ENCODE results near the gene CBX7. TPM values are rescaled to one million over a fixed set of nuclear protein-coding genes. Genes with fewer than 3 reads are reported as not detected.
A peak's percentile ranks its signal among the peaks of the same experiment; 100 is the strongest.

Gene CBX7
- total and polyA plus RNA-seq, 2 of the 8 experiments (the other 6 are each of a cell fraction or from before 2014, with no cell fraction given): 6.9 to 8.7 TPM

DNA sequence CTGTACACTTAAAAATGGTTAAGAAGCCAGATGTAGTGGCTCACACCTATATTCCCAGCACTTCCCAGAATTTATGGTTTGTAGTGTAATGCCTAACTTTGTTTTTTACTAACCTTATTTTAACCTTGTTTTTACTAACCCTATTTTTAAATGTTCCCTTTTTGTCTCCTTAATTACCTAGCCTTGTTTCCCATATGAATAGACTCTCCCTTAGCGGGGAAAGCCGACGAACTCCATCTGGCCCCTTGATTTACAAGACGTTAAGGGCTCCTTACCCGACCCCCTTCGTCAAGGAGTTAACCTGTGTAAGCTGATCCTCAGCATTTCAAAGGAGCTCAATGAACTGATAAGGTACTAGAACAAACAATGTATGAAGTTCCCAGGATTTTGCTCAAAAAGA is 38.4 kb downstream of the CBX7 start:
- Histone ChIP-seq H4K5ac (ENCODE audit: insufficient read length, low read depth, low read length) (no peak overlapping the region), H2BK12ac (ENCODE audit: low read depth, low read length) (no peak overlapping the region), H3K9ac (replicated peaks in 1 of 4; ENCODE audit: extremely low read depth in 1 of 4, low read depth in 3 of 4, low read length in 3 of 4) (no peak overlapping the region), H3K27me3 (replicated peaks in 1 of 4; ENCODE audit: control insufficient read depth in 3 of 4, extremely low read depth in 1 of 4, insufficient read depth in 3 of 4, low read length in 3 of 4) (no peaks in the 10 kb centered on the region; a peak in 1 of 7 replicates), H3K18ac (ENCODE audit: extremely low read depth, low read length) (no peak overlapping the region), H3K27ac (ENCODE audit: low read depth, low read length) (no peak overlapping the region), H4K91ac (replicated peaks; ENCODE audit: insufficient read length, low read length) (no peak overlapping the region), H3K4ac (replicated peaks; ENCODE audit: insufficient read length, low read depth, low read length) (no peak overlapping the region), H3K79me1 (ENCODE audit: low read depth, low read length) (no peaks in the 10 kb centered on the region), H3K4me1 (replicated peaks in 1 of 4; ENCODE audit: control insufficient read depth in 3 of 4, insufficient read depth in 4 of 4, low read length in 3 of 4) (peaks cover 4 to 19% (median 9%) of the 10 kb centered on the region in 4 experiments; a peak in 4 of 7 replicates), H3K4me3 (ENCODE audit: extremely low read depth in 1 of 4, insufficient read depth in 2 of 4, low read depth in 3 of 4, low read length in 4 of 4) (peak overlapping the region in 1 of 4 experiments; percentile 40; a peak in 1 of 8 replicates), H4K8ac (ENCODE audit: extremely low read depth, insufficient read depth, low read length) (no peak overlapping the region), H3K23ac (ENCODE audit: insufficient read length) (no peak overlapping the region), H3K79me2 (ENCODE audit: control insufficient read depth in 1 of 2, insufficient read depth in 2 of 2, low read length in 2 of 2) (no peaks in the 10 kb centered on the region), H2BK20ac (ENCODE audit: low read length) (no peak overlapping the region), H2AFZ (ENCODE audit: low read length) (no peak overlapping the region), H3K4me2 (ENCODE audit: insufficient read depth in 1 of 2, low read depth in 2 of 2, low read length in 2 of 2) (peak overlapping the region; percentile 29 to 36), H3K14ac (ENCODE audit: insufficient read length) (no peak overlapping the region), H2BK15ac (ENCODE audit: low read length) (no peak overlapping the region), H3K36me3 (ENCODE audit: control insufficient read depth in 2 of 4, insufficient read depth in 4 of 4, low read length in 3 of 4) (no peaks in the 10 kb centered on the region), H4K20me1 (replicated peaks in 1 of 2; ENCODE audit: control insufficient read depth in 1 of 2, insufficient read depth in 2 of 2, low read length in 2 of 2) (no peaks in the 10 kb centered on the region), H2AK5ac (ENCODE audit: low read depth, low read length) (peak overlapping the region; percentile 14; the same call in 1 of the 2 replicates), H2BK5ac (ENCODE audit: low read depth, low read length) (no peak overlapping the region), H3K9me3 (ENCODE audit: insufficient read depth in 2 of 2, low read depth in 1 of 2, low read length in 1 of 2) (no peaks in the 10 kb centered on the region), H3K23me2 (ENCODE audit: low read depth, low read length) (no peaks in the 10 kb centered on the region; the same call in 1 of the 2 replicates), H2BK120ac (replicated peaks; ENCODE audit: low read depth, low read length) (no peak overlapping the region), H3K56ac (replicated peaks; ENCODE audit: insufficient read length, low read depth, low read length) (no peak overlapping the region)
- DNase-seq (ENCODE audit: low read depth in 1 of 2, low spot score in 2 of 2) (peak in 1 of 2 experiments; percentile 49), FAIRE-seq (peak; percentile 87)
- 3% methylated on average over 6 of the region's 6 CpGs; no CpG with 5 or more reads in 1 of the 2 experiments for WGBS, 2 experiments (ENCODE audit: extremely low coverage in 1 of 2, insufficient coverage in 1 of 2, insufficient read length in 1 of 2, insufficient replicate concordance in 2 of 2, low coverage in 1 of 2, low lambda C conversion rate in 2 of 2, missing lambda C conversion rate in 1 of 2)
- CTCF ChIA-PET (ENCODE audit: partially characterized antibody): interaction anchor here (0.9 to 2.4 kb wide), 7 partner anchors 15 to 197 kb away, joined by 3 to 10 read pairs (median 4); no protein-coding TSS in a partner anchor
- POLR2A ChIA-PET (ENCODE audit: partially characterized antibody): interaction anchor here (0.7 to 1.0 kb wide), 3 partner anchors 11 to 246 kb away, joined by 3 read pairs; no protein-coding TSS in a partner anchor
- no peak for TF ChIP-seq NRF1 (IDR thresholded peaks at IDR 0.05; ENCODE audit: low read depth, low read length)
- no peak for TF ChIP-seq CBX5 (IDR thresholded peaks at IDR 0.05; ENCODE audit: low read depth, low read length)
- no peak for TF ChIP-seq EGR1 (IDR thresholded peaks at IDR 0.05; ENCODE audit: borderline replicate concordance, low read depth, low read length)
